A549 treated with Mapracorat at 1 μM for 4 hours (cell line): ENCODE results near the gene QKI. TPM values are rescaled to one million over a fixed set of nuclear protein-coding genes. Genes with fewer than 3 reads are reported as not detected.

Experiments used
- total RNA-seq: library from RNA; stranded (reverse); fragments of 200-300 nt; extraction: Qiagen RNA extraction; gene quantifications from 5 replicates; pipeline ENCODE4 v1.2.3, GENCODE V29; 2022

QKI gene
- total RNA-seq = 30.5 to 57.1 TPM (median 44.6 TPM) in 5 replicates

DNA sequence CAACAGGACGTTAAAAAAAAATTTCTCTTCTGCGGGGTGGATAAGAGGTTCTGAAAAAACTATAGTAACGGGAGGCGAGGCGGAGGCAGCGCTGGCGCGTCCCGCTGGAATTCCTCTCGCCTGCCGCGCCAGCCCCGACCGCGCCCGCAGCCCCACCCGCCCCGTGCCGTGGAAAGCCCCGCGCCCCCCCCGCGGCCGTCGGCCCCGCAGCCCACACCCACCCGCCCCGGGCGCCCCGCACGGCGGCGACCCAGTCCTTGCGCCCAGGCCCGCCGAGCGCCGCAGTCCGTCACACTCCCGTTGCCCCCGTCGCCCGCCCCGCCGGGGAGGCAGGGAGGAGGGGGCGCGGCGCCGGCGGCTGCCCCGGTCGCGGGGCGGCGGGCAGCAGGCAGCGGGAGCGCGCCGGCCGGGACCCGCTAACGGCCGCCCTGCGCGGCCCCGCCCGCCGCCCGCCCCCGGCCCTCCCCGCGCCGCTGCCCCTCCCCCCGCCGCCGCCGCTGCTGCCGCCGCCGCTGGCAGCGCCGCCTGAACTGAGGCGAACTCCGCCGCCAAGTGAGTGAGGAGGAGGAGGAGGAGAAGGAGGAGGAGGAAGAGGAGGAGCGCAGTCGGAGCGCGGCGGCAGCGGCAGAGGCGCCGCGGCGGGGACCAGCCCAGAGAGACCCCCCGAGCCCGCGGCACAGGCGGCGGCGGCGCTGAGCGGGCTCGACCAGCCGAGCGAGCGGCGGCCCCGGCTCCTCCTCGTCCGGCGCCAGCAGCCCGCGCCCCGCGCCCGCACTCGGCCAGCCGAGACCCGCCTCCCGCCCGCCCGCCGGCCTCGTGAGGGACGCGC lies at the start of gene QKI:
TSS of gene QKI (plus strand) at position 602 of the 829 bp plus-strand sequence. CDS start 476 bp downstream, outside the sequence.

